Endodermal cell (in vitro differentiated cells): Measurements from ENCODE around the gene S100A3. TPM values are rescaled to one million over a fixed set of nuclear protein-coding genes. Genes with fewer than 3 reads are reported as not detected.

Experiments
- DNase-seq: peaks from one replicate; pipeline ENCODE4 v3.0.0-alpha.2; 2017
- H3K27ac ChIP-seq: 2 replicates; pipeline ENCODE4 v1.5.1; 2013; ENCODE audit warnings: mild to moderate bottlenecking, low read depth, low read length, moderate library complexity
- H3K27me3 ChIP-seq: 2 replicates; pipeline ENCODE4 v1.6.1; 2013; ENCODE audit warnings: mild to moderate bottlenecking, low read length, moderate library complexity; ENCODE audit not compliant: insufficient read depth, control insufficient read depth, poor library complexity, severe bottlenecking
- H3K36me3 ChIP-seq: 2 replicates; pipeline ENCODE4 v1.7.0; 2013; ENCODE audit warnings: mild to moderate bottlenecking, low read length, moderate library complexity; ENCODE audit not compliant: control insufficient read depth, insufficient read depth
- H3K4me1 ChIP-seq: one replicate; pipeline ENCODE4 v1.7.0; 2013; ENCODE audit warnings: low read length; ENCODE audit not compliant: control insufficient read depth, insufficient read depth
- H3K4me3 ChIP-seq: 2 replicates; pipeline ENCODE4 v1.5.1; 2013; ENCODE audit warnings: mild to moderate bottlenecking, low read length, moderate library complexity
- H3K9ac ChIP-seq: 2 replicates; pipeline ENCODE4 v1.6.1; 2013; ENCODE audit warnings: mild to moderate bottlenecking, low read length, moderate library complexity; ENCODE audit not compliant: poor library complexity, severe bottlenecking; ENCODE audit errors: extremely low read depth
- H3K9me3 ChIP-seq: 2 replicates; pipeline ENCODE4 v1.6.1; 2013; ENCODE audit warnings: mild to moderate bottlenecking, low read length, moderate library complexity; ENCODE audit not compliant: control insufficient read depth
- H3K27ac Mint-ChIP-seq: 2 replicates; pipeline ENCODE4 v1.8.0; 2020; ENCODE audit warnings: mixed read lengths
- H3K27me3 Mint-ChIP-seq: 2 replicates; pipeline ENCODE4 v1.8.0; 2021; ENCODE audit warnings: mild to moderate bottlenecking, mixed read lengths; ENCODE audit not compliant: insufficient read depth
- H3K36me3 Mint-ChIP-seq: 2 replicates; pipeline ENCODE4 v1.8.0; 2020; ENCODE audit warnings: low read depth, mixed read lengths
- H3K4me1 Mint-ChIP-seq: 2 replicates; pipeline ENCODE4 v1.8.0; 2020; ENCODE audit warnings: mixed read lengths
- H3K4me3 Mint-ChIP-seq: 2 replicates; pipeline ENCODE4 v1.8.0; 2020; ENCODE audit warnings: mild to moderate bottlenecking, moderate library complexity, mixed read lengths
- H3K9me3 Mint-ChIP-seq: 2 replicates; pipeline ENCODE4 v1.8.0; 2020; ENCODE audit warnings: mild to moderate bottlenecking, mixed read lengths
- WGBS, 2 experiments: methylation state at CpG; one replicate each; pipeline versions ENCODE4 v1.1.5 to v1.1.7; 2013; ENCODE audit warnings: missing lambda C conversion rate in 2 of 2, mixed read lengths in 1 of 2; ENCODE audit not compliant: insufficient coverage in 1 of 2, insufficient read length in 1 of 2; 5-methylcytosine and 5-hydroxymethylcytosine counted together
- total RNA-seq, 2 donors: library from RNA; stranded (reverse); fragmentation: NEBNext Ultra II Directional in 1 of 2; extraction: Animal tissue kit (Norgen Biotek cat#: 25700) in 1 of 2; gene quantifications; 2 replicates in 1 of 2; 3 replicates in 1 of 2; pipeline ENCODE4 v1.2.1, GENCODE V29; 2021
- TF ChIP-seq, protein P1 (sequence below): fragments of 200-600 bp; sonication (generic); conservative IDR thresholded peaks from 2 replicates; pipeline ENCODE4 v1.5.0; 2021; ENCODE audit warnings: antibody characterized with exemption, mild to moderate bottlenecking

S100A3 gene
- total RNA-seq, 2 donors from 2014 or later: not detected

DNA sequence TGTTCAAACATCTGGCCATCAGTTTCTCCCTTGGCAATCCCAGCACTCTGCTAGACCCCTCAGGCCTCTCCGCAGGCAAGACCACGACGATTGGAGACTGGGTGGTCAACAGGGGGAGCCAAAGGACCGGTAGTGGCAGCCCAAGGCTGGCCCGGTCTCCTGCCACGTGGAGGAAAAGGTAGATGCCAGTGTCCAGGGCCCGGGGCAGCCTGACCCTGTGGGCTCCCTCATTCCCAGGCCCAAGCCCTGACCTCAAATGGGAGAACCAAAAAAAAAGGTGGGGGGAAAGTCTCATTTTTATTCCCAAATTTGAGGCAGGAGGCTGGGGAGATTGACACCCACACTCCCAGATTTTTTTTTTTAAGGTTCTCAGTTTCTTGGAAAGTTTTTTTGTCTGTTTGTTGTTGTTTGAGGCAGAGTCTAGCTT is 38.1 kb downstream of the S100A3 start:
- Mint-ChIP-seq H3K27me3 (peaks cover 61% of the 10 kb centered on the region), H3K9me3 (no peaks in the 10 kb centered on the region), H3K27ac (no peak overlapping the region), H3K4me3 (no peak overlapping the region), H3K36me3 (no peaks in the 10 kb centered on the region), H3K4me1 (peaks cover 2% of the 10 kb centered on the region)
- Histone ChIP-seq H3K27me3 (peaks cover 21% of the 10 kb centered on the region), H3K4me1 (no peaks in the 10 kb centered on the region), H3K9me3 (no peaks in the 10 kb centered on the region), H3K27ac (no peak overlapping the region), H3K36me3 (no peaks in the 10 kb centered on the region), H3K9ac (no peak overlapping the region), H3K4me3 (no peak overlapping the region)
- peak; percentile 95 for DNase-seq
- 0 to 3% methylated on average over 3 to 7 of the region's 7 CpGs for WGBS, 2 experiments
- TF ChIP-seq, protein P1, sequence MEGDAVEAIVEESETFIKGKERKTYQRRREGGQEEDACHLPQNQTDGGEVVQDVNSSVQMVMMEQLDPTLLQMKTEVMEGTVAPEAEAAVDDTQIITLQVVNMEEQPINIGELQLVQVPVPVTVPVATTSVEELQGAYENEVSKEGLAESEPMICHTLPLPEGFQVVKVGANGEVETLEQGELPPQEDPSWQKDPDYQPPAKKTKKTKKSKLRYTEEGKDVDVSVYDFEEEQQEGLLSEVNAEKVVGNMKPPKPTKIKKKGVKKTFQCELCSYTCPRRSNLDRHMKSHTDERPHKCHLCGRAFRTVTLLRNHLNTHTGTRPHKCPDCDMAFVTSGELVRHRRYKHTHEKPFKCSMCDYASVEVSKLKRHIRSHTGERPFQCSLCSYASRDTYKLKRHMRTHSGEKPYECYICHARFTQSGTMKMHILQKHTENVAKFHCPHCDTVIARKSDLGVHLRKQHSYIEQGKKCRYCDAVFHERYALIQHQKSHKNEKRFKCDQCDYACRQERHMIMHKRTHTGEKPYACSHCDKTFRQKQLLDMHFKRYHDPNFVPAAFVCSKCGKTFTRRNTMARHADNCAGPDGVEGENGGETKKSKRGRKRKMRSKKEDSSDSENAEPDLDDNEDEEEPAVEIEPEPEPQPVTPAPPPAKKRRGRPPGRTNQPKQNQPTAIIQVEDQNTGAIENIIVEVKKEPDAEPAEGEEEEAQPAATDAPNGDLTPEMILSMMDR: peak; percentile 96

DNA sequence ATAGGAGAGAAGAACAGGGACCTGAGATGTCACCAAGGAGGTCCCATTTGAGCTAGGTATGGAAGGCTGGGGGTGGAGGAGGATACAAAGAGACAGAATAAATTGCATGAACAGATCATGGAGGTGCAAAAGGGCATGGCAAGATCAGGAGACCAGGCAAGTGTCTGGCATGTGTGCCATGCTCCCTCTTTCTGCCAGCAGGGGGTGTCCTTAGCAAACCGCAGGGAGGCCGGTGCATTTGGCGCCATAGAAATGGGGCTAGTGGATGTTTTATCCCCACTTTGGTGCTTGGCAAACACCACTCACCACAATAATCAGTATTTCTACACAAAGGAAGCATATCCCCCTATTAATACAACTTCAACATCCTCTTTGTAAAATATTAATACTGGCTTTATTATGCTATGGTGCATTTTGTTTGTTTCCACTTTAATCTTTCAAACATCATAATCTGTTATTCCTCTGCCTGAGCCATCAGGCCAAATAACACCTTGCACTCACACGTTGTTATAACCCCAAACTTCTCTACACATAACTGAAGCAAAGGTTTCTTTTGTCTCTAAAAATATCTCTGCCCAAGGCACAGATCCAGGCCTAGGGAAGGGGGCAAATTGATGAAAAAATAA is 39.2 kb downstream of the S100A3 start:
- H3K4me1 Mint-ChIP-seq: no peaks in the 10 kb centered on the region
- Histone ChIP-seq H3K9ac (no peak overlapping the region), H3K4me1 (no peaks in the 10 kb centered on the region), H3K27ac (no peak overlapping the region), H3K27me3 (peaks cover 11% of the 10 kb centered on the region), H3K4me3 (no peak overlapping the region), H3K36me3 (no peaks in the 10 kb centered on the region), H3K9me3 (no peaks in the 10 kb centered on the region)
- TF ChIP-seq, protein P1: peak; percentile 79
- no peaks in the 10 kb centered on the region for H3K36me3 Mint-ChIP-seq
- H3K4me3 Mint-ChIP-seq: no peak overlapping the region
- H3K27me3 Mint-ChIP-seq: peaks cover 51% of the 10 kb centered on the region
- H3K27ac Mint-ChIP-seq: no peak overlapping the region
- WGBS, 2 experiments: 76% methylated on average over 4 of the region's 4 CpGs; no CpG with 5 or more reads in 1 of the 2 experiments
- H3K9me3 Mint-ChIP-seq: no peaks in the 10 kb centered on the region
- peak; percentile 80 for DNase-seq

DNA sequence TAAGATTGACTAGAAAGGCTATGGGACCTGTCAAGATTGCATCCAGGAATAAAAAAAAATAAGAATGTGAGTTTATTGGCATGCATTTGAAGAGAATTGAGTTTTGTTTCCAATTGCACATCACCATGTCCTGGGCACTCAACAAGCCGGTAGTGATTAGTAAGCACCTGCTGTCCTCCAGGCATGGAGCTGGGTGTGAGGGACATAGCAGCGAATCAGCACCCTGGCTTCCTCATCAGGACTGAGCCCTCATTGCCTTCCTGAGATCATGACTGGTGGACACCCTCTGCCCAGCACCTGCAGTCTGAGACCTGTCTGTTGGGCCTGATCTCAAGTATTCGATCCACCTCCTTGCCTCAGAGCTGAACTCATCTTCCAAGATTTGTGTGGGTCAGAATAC is 40.0 kb downstream of the S100A3 start:
- Histone ChIP-seq H3K4me1 (no peaks in the 10 kb centered on the region), H3K9me3 (no peaks in the 10 kb centered on the region), H3K9ac (no peak overlapping the region), H3K4me3 (no peak overlapping the region), H3K36me3 (no peaks in the 10 kb centered on the region), H3K27me3 (peaks cover 11% of the 10 kb centered on the region), H3K27ac (no peak overlapping the region)
- Mint-ChIP-seq H3K27me3 (peaks cover 46% of the 10 kb centered on the region), H3K9me3 (no peaks in the 10 kb centered on the region), H3K4me3 (no peak overlapping the region), H3K27ac (no peak overlapping the region), H3K4me1 (no peaks in the 10 kb centered on the region), H3K36me3 (no peaks in the 10 kb centered on the region)
- no peak for DNase-seq
- TF ChIP-seq, protein P1: no peak
- 88 to 93% methylated on average over 2 to 3 of the region's 3 CpGs for WGBS, 2 experiments
